ENCODE data around the gene ABCF2.
A peak's percentile ranks its signal among the peaks of the same experiment; 100 is the strongest.

The ABCF2 gene

DNA sequence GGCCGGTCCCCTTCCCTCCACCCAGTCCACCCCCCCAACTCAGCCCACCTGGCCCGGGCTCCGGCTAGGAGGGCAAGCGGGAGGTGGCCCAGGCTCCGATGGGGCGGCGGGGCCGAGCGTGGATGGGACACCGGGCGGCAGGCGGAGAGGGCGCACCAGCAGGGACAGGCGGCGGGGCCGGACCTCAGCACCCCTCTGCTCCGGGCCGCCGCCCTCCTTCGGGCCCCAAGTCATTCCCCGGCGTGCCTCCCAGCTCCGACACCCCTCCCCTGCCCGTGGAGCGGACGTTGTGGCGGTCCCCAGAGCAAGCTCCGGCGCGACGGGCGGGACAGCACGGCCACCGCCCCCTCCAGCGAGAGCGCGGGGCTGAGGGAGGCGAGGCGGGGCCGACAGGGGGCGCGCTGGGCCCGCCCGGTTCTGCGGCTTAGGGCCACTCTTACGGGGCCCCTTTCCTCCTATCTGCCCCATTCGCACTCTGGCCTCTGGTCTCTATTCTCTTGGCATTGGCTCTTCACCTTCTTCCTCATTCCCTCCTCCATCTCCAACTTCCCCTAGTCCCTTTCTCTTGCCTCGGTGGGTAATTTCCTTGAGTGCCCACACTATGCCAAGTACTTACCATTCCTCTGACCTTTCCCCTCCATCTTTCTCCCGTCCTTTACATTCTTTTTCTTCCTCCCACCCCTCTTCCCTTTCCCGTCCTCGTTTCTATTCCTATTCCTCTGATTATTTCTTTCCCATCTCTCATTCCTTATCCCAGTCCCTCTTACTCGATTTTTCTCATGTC is 58.8 kb downstream of the ABCF2 start:
- peak in 5 of 6 experiments; percentile 8 to 60 (median 46) for DNase-seq

DNA sequence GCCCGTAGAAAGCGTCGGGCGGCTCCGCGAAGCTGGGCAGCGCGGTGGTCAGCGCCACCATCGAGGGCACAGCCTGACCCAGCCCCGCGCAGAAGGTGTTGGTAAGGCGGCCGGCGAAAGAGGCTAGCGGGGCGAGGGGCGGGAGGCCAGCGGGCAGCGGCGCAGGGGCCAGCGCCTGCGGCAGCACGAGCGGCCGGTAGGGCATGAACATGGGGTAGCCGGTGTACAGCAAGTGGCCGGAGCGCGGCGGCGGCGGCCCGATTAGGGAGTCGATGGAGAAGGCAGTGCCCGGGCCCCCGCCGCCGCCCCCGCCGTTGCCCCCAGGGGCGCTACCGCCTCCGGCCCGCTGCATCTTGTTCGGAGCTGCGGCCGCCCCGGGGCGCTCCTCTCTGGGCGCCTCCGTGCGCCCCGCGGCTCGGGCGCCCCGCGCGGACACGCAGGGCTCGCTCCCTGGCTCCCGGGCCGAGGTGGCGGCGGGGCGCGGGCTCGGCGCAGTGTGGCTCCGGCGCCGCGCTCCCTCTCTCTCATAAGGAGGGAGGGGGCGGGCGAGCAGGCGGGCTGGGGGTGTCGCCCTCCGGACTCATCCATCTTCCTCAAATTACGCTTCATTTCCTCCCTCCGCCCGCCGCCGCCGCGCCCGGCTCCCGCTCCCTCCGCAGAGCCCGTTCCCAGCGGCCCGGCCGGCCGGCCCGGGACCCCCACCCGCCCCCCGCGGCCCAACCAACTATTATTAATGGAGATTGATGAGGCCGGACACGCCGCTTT is 59.6 kb downstream of the ABCF2 start, which contains the start of gene GBX1:
TSS of gene GBX1 (minus strand) at position 498 of the 765 bp plus-strand sequence. CDS start at position 352, 146 bp downstream.
- DNase-seq = no peak

DNA sequence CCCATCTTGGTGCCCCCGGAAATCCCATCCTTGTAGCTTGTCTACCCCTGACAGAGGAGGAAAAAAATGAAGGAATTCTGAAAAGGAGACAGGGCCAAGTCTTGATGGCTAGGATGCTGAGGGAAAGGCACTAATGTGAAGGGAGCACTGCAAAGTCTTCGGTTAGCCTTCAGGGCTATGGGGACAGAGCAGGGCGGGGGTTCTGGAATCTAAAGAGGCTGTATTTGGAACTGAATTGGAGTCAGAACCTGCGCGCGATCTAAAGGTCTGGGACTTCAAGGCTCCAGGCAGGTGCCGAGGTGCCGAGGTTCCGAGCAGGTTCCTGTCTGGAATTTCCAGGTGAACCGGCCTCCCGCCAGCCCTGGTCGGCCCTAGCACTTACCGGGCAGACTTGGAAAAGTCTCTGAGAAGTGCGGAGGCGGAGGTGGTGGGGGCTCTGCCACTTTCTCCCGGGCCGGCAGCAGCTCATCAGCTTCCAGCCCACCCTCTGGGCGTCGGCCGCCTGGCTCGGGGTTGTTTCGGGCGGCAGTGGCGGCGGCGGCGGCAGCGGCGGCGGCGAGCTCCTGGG is 60.3 kb downstream of the ABCF2 start:
- no peak for DNase-seq
